Measurements from ENCODE around the gene NUP153. TPM values are rescaled to one million over a fixed set of nuclear protein-coding genes. Genes with fewer than 3 reads are reported as not detected.

Gene NUP153
- polyA plus RNA-seq, 2 of the 4 experiments (the other 2 are of a cell fraction) = 26.4 to 47.3 TPM

GRCh38 chr6:17653198-17653882 lies 53.4 kb downstream of the NUP153 start (continued):
- TF ChIP-seq, protein P1, sequence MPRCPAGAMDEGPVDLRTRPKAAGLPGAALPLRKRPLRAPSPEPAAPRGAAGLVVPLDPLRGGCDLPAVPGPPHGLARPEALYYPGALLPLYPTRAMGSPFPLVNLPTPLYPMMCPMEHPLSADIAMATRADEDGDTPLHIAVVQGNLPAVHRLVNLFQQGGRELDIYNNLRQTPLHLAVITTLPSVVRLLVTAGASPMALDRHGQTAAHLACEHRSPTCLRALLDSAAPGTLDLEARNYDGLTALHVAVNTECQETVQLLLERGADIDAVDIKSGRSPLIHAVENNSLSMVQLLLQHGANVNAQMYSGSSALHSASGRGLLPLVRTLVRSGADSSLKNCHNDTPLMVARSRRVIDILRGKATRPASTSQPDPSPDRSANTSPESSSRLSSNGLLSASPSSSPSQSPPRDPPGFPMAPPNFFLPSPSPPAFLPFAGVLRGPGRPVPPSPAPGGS (IDR thresholded peaks at IDR 0.05) = no peak
- TF ChIP-seq HOXA7 (CRISPR knock-in tag; IDR thresholded peaks at IDR 0.05) (no peak), ATOH8 (CRISPR knock-in tag; IDR thresholded peaks at IDR 0.05; ENCODE audit: low read depth) (no peak), PHF8 (IDR thresholded peaks at IDR 0.05; ENCODE audit: borderline replicate concordance, low read depth) (no peak)

DNA sequence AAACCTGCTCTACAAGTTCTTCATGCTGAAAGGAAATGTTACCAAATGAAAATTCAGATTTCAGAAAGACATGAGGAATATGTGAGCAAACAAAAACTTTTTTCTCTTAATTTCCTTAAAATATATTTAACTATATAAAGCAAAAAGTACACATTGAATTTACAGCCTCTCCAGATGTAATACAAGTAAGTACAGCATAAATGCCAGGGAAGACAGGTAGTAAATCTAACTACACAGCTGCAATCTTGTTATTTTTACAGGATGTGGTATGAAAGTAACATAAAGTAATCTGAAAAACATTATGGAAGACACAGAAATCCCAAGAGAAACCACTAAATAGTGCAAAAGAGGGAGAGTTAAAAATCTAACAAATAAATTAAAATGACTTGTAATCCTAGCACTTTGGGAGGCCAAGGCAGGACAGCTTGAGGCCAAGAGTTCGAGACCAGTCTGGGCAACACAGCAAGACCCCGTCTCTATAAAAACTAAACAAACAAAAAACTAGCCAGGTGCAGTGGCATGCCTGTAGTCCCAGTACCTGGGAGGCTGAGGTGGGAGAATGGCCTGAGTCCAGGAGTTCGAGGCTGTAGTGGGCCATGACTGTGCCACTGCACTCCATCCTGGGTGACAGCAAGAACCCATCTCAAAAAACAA lies 55.9 kb downstream of the NUP153 start:
- no peaks in the 10 kb centered on the region for H3K9me3 ChIP-seq
- no peak for FAIRE-seq

More for the DNA sequence above, 55.9 kb downstream of the NUP153 start:
- no peak for TF ChIP-seq POLR2A (IDR thresholded peaks at IDR 0.05; ENCODE audit: low read length)
- no peak for TF ChIP-seq FOSB (CRISPR knock-in tag; IDR thresholded peaks at IDR 0.05)
- TF ChIP-seq, protein P1 (IDR thresholded peaks at IDR 0.05) = no peak
- TF ChIP-seq, protein P2, sequence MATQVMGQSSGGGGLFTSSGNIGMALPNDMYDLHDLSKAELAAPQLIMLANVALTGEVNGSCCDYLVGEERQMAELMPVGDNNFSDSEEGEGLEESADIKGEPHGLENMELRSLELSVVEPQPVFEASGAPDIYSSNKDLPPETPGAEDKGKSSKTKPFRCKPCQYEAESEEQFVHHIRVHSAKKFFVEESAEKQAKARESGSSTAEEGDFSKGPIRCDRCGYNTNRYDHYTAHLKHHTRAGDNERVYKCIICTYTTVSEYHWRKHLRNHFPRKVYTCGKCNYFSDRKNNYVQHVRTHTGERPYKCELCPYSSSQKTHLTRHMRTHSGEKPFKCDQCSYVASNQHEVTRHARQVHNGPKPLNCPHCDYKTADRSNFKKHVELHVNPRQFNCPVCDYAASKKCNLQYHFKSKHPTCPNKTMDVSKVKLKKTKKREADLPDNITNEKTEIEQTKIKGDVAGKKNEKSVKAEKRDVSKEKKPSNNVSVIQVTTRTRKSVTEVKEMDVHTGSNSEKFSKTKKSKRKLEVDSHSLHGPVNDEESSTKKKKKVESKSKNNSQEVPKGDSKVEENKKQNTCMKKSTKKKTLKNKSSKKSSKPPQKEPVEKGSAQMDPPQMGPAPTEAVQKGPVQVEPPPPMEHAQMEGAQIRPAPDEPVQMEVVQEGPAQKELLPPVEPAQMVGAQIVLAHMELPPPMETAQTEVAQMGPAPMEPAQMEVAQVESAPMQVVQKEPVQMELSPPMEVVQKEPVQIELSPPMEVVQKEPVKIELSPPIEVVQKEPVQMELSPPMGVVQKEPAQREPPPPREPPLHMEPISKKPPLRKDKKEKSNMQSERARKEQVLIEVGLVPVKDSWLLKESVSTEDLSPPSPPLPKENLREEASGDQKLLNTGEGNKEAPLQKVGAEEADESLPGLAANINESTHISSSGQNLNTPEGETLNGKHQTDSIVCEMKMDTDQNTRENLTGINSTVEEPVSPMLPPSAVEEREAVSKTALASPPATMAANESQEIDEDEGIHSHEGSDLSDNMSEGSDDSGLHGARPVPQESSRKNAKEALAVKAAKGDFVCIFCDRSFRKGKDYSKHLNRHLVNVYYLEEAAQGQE (IDR thresholded peaks at IDR 0.05) = no peak
- TF ChIP-seq, protein P3, sequence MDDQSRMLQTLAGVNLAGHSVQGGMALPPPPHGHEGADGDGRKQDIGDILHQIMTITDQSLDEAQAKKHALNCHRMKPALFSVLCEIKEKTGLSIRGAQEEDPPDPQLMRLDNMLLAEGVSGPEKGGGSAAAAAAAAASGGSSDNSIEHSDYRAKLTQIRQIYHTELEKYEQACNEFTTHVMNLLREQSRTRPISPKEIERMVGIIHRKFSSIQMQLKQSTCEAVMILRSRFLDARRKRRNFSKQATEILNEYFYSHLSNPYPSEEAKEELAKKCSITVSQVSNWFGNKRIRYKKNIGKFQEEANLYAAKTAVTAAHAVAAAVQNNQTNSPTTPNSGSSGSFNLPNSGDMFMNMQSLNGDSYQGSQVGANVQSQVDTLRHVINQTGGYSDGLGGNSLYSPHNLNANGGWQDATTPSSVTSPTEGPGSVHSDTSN (IDR thresholded peaks at IDR 0.05) = no peak
- no peak for TF ChIP-seq GATA3 (IDR thresholded peaks at IDR 0.05; ENCODE audit: borderline replicate concordance)
- TF ChIP-seq HEYL (CRISPR knock-in tag; IDR thresholded peaks at IDR 0.05) = no peak
- TF ChIP-seq ZFP36 (IDR thresholded peaks at IDR 0.05; ENCODE audit: borderline replicate concordance, partially characterized antibody) = no peak
- no peak for TF ChIP-seq CHD2 (IDR thresholded peaks at IDR 0.05; ENCODE audit: low read length, partially characterized antibody)
- TF ChIP-seq EP300 (IDR thresholded peaks at IDR 0.05) = no peak
- TF ChIP-seq KDM1A (IDR thresholded peaks at IDR 0.05; ENCODE audit: low read depth) = no peak
- no peak for TF ChIP-seq MAFK (IDR thresholded peaks at IDR 0.05; ENCODE audit: partially characterized antibody)
- TF ChIP-seq HOXA7 (CRISPR knock-in tag; IDR thresholded peaks at IDR 0.05) = no peak
- no peak for TF ChIP-seq HDAC2 (IDR thresholded peaks at IDR 0.05)
- no peak for TF ChIP-seq HOXB5 (CRISPR knock-in tag; IDR thresholded peaks at IDR 0.05)
- DNase-seq (ENCODE audit: low read depth in 1 of 2, low spot score in 1 of 2) (no peak), ATAC-seq (no peak)
- Histone ChIP-seq H3K4me2 (no peak overlapping the region), H3K4me3 (no peak overlapping the region), H3K4me1 (no peaks in the 10 kb centered on the region), H3K27ac (no peak overlapping the region)
- POLR2A ChIA-PET = no interaction called here
- CTCF ChIA-PET = no interaction called here
- 96% methylated on average over 3 of the region's 3 CpGs for WGBS (ENCODE audit: missing lambda C conversion rate)
